ENCODE data around the gene APBB2.
A peak's percentile ranks its signal among the peaks of the same experiment; 100 is the strongest.

APBB2 gene

GRCh38 chr4:41215969-41216293, 1.6 kb upstream of the APBB2 start:
- Histone ChIP-seq H3K4me1 (ENCODE audit: control insufficient read depth, insufficient read depth, low read length, poor library complexity, severe bottlenecking) (peaks cover 8% of the 10 kb centered on the region), H3K36me3 (ENCODE audit: control insufficient read depth, insufficient read depth, low read length) (no peaks in the 10 kb centered on the region), H3K9me3 (ENCODE audit: control insufficient read depth, low read length) (no peaks in the 10 kb centered on the region), H3K4me3 (ENCODE audit: extremely low read depth, insufficient read depth, low read length, poor library complexity, severe bottlenecking) (peak overlapping the region; percentile 55), H3K27ac (ENCODE audit: low read depth, low read length, severe bottlenecking) (peak overlapping the region; percentile 85)
- WGBS, 2 experiments (ENCODE audit: insufficient coverage in 2 of 2): 5% methylated on average over 8 of the region's 8 CpGs; no CpG with 5 or more reads in 1 of the 2 experiments

GRCh38 chr4:41215155-41215554, 813 bp upstream of the APBB2 start:
- no peak overlapping the region for H3K27ac ChIP-seq (ENCODE audit: low read depth, low read length, severe bottlenecking)
- H3K4me1 ChIP-seq (ENCODE audit: control insufficient read depth, insufficient read depth, low read length, poor library complexity, severe bottlenecking): peaks cover 8% of the 10 kb centered on the region
- H3K4me3 ChIP-seq (ENCODE audit: extremely low read depth, insufficient read depth, low read length, poor library complexity, severe bottlenecking): no peak overlapping the region
- no peaks in the 10 kb centered on the region for H3K36me3 ChIP-seq (ENCODE audit: control insufficient read depth, insufficient read depth, low read length)
- H3K9me3 ChIP-seq (ENCODE audit: control insufficient read depth, low read length): no peaks in the 10 kb centered on the region
- 67 to 78% methylated on average over 6 to 7 of the region's 9 CpGs for WGBS, 2 experiments (ENCODE audit: insufficient coverage in 2 of 2)

GRCh38 chr4:41214825-41215146, 444 bp upstream of the APBB2 start:
- WGBS, 2 experiments (ENCODE audit: insufficient coverage in 2 of 2): 10 to 30% methylated on average over 4 to 5 of the region's 8 CpGs
- Histone ChIP-seq H3K9me3 (ENCODE audit: control insufficient read depth, low read length) (no peaks in the 10 kb centered on the region), H3K27ac (ENCODE audit: low read depth, low read length, severe bottlenecking) (no peak overlapping the region), H3K4me3 (ENCODE audit: extremely low read depth, insufficient read depth, low read length, poor library complexity, severe bottlenecking) (no peak overlapping the region), H3K4me1 (ENCODE audit: control insufficient read depth, insufficient read depth, low read length, poor library complexity, severe bottlenecking) (peaks cover 8% of the 10 kb centered on the region), H3K36me3 (ENCODE audit: control insufficient read depth, insufficient read depth, low read length) (no peaks in the 10 kb centered on the region)

GRCh38 chr4:41213625-41214135, 662 bp downstream of the APBB2 start:
- Histone ChIP-seq H3K27ac (ENCODE audit: low read depth, low read length, severe bottlenecking) (no peak overlapping the region), H3K36me3 (ENCODE audit: control insufficient read depth, insufficient read depth, low read length) (no peaks in the 10 kb centered on the region), H3K4me1 (ENCODE audit: control insufficient read depth, insufficient read depth, low read length, poor library complexity, severe bottlenecking) (peaks cover 9% of the 10 kb centered on the region), H3K9me3 (ENCODE audit: control insufficient read depth, low read length) (no peaks in the 10 kb centered on the region), H3K4me3 (ENCODE audit: extremely low read depth, insufficient read depth, low read length, poor library complexity, severe bottlenecking) (peak overlapping the region; percentile 76)
- 0 to 1% methylated on average over 11 to 29 of the region's 35 CpGs for WGBS, 2 experiments (ENCODE audit: insufficient coverage in 2 of 2)

GRCh38 chr4:41212616-41213203, 1.6 kb downstream of the APBB2 start:
- Histone ChIP-seq H3K4me1 (ENCODE audit: control insufficient read depth, insufficient read depth, low read length, poor library complexity, severe bottlenecking) (peaks cover 9% of the 10 kb centered on the region), H3K9me3 (ENCODE audit: control insufficient read depth, low read length) (no peaks in the 10 kb centered on the region), H3K36me3 (ENCODE audit: control insufficient read depth, insufficient read depth, low read length) (no peaks in the 10 kb centered on the region), H3K27ac (ENCODE audit: low read depth, low read length, severe bottlenecking) (no peak overlapping the region), H3K4me3 (ENCODE audit: extremely low read depth, insufficient read depth, low read length, poor library complexity, severe bottlenecking) (peak overlapping the region; percentile 76)
- 45 to 59% methylated on average over 7 to 8 of the region's 12 CpGs for WGBS, 2 experiments (ENCODE audit: insufficient coverage in 2 of 2)

- Histone ChIP-seq H3K4me1 (ENCODE audit: control insufficient read depth, insufficient read depth, low read length, poor library complexity, severe bottlenecking) (peaks cover 9% of the 10 kb centered on the region), H3K36me3 (ENCODE audit: control insufficient read depth, insufficient read depth, low read length) (no peaks in the 10 kb centered on the region), H3K4me3 (ENCODE audit: extremely low read depth, insufficient read depth, low read length, poor library complexity, severe bottlenecking) (peak overlapping the region; percentile 76), H3K27ac (ENCODE audit: low read depth, low read length, severe bottlenecking) (no peak overlapping the region), H3K9me3 (ENCODE audit: control insufficient read depth, low read length) (no peaks in the 10 kb centered on the region)
- 92% methylated on average over 1 of the region's 1 CpG; no CpG with 5 or more reads in 1 of the 2 experiments for WGBS, 2 experiments (ENCODE audit: insufficient coverage in 2 of 2)
These were observed 2.3 kb downstream of the APBB2 start for GRCh38 chr4:41211951-41212615.

GRCh38 chr4:41209901-41210300, 4.4 kb downstream of the APBB2 start:
- H3K36me3 ChIP-seq (ENCODE audit: control insufficient read depth, insufficient read depth, low read length): no peaks in the 10 kb centered on the region
- no peak overlapping the region for H3K27ac ChIP-seq (ENCODE audit: low read depth, low read length, severe bottlenecking)
- H3K4me3 ChIP-seq (ENCODE audit: extremely low read depth, insufficient read depth, low read length, poor library complexity, severe bottlenecking): no peak overlapping the region
- 95 to 97% methylated on average over 7 to 8 of the region's 9 CpGs for WGBS, 2 experiments (ENCODE audit: insufficient coverage in 2 of 2)
- H3K9me3 ChIP-seq (ENCODE audit: control insufficient read depth, low read length): no peaks in the 10 kb centered on the region
- H3K4me1 ChIP-seq (ENCODE audit: control insufficient read depth, insufficient read depth, low read length, poor library complexity, severe bottlenecking): peaks cover 20% of the 10 kb centered on the region

- no peak overlapping the region for H3K4me3 ChIP-seq (ENCODE audit: extremely low read depth, insufficient read depth, low read length, poor library complexity, severe bottlenecking)
- H3K27ac ChIP-seq (ENCODE audit: low read depth, low read length, severe bottlenecking): no peak overlapping the region
- H3K4me1 ChIP-seq (ENCODE audit: control insufficient read depth, insufficient read depth, low read length, poor library complexity, severe bottlenecking): peaks cover 25% of the 10 kb centered on the region
- no peaks in the 10 kb centered on the region for H3K36me3 ChIP-seq (ENCODE audit: control insufficient read depth, insufficient read depth, low read length)
- H3K9me3 ChIP-seq (ENCODE audit: control insufficient read depth, low read length): no peaks in the 10 kb centered on the region
- WGBS, 2 experiments (ENCODE audit: insufficient coverage in 2 of 2): 77 to 87% methylated on average over 3 to 4 of the region's 5 CpGs
These were observed 5.2 kb downstream of the APBB2 start for GRCh38 chr4:41209187-41209586.

- Histone ChIP-seq H3K4me3 (ENCODE audit: extremely low read depth, insufficient read depth, low read length, poor library complexity, severe bottlenecking) (no peak overlapping the region), H3K9me3 (ENCODE audit: control insufficient read depth, low read length) (no peaks in the 10 kb centered on the region), H3K36me3 (ENCODE audit: control insufficient read depth, insufficient read depth, low read length) (no peaks in the 10 kb centered on the region), H3K27ac (ENCODE audit: low read depth, low read length, severe bottlenecking) (no peak overlapping the region), H3K4me1 (ENCODE audit: control insufficient read depth, insufficient read depth, low read length, poor library complexity, severe bottlenecking) (peaks cover 35% of the 10 kb centered on the region)
These were observed 7.0 kb downstream of the APBB2 start for GRCh38 chr4:41207291-41207831.

GRCh38 chr4:41205854-41206460, 8.4 kb downstream of the APBB2 start:
- Histone ChIP-seq H3K27ac (ENCODE audit: low read depth, low read length, severe bottlenecking) (no peak overlapping the region), H3K4me3 (ENCODE audit: extremely low read depth, insufficient read depth, low read length, poor library complexity, severe bottlenecking) (no peak overlapping the region), H3K36me3 (ENCODE audit: control insufficient read depth, insufficient read depth, low read length) (no peaks in the 10 kb centered on the region), H3K4me1 (ENCODE audit: control insufficient read depth, insufficient read depth, low read length, poor library complexity, severe bottlenecking) (peaks cover 35% of the 10 kb centered on the region), H3K9me3 (ENCODE audit: control insufficient read depth, low read length) (no peaks in the 10 kb centered on the region)
- WGBS, 2 experiments (ENCODE audit: insufficient coverage in 2 of 2): 86 to 89% methylated on average over 1 to 2 of the region's 2 CpGs

GRCh38 chr4:41205130-41205529, 9.2 kb downstream of the APBB2 start:
- Histone ChIP-seq H3K27ac (ENCODE audit: low read depth, low read length, severe bottlenecking) (peak overlapping the region; percentile 44), H3K36me3 (ENCODE audit: control insufficient read depth, insufficient read depth, low read length) (no peaks in the 10 kb centered on the region), H3K4me1 (ENCODE audit: control insufficient read depth, insufficient read depth, low read length, poor library complexity, severe bottlenecking) (peaks cover 35% of the 10 kb centered on the region), H3K4me3 (ENCODE audit: extremely low read depth, insufficient read depth, low read length, poor library complexity, severe bottlenecking) (no peak overlapping the region), H3K9me3 (ENCODE audit: control insufficient read depth, low read length) (no peaks in the 10 kb centered on the region)
- WGBS, 2 experiments (ENCODE audit: insufficient coverage in 2 of 2): no CpG with 5 or more reads among the region's 3 CpGs

Measured in mesodermal cell (in vitro differentiated cells).